Measurements from ENCODE around the gene RAB18.

DNA sequence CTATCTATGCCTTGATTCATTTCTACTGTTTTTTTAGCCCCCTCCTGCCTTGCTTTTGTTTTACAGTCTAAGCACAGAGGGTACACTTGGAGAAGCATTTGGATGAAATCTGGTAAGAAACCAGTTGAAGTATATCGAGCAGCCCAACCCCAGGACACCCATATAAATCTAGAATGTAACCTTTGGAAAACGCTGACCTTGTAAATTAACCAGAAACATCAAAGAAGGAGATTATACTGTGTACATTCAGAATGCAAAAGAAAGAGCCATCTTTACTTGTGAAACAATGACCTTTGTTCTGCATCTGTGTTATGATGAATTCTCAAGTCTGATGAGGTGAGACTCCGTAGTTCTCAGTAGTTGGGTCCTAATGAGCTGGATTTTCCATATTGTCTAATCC is 49.3 kb upstream of the RAB18 start:
- TF ChIP-seq, protein P1, sequence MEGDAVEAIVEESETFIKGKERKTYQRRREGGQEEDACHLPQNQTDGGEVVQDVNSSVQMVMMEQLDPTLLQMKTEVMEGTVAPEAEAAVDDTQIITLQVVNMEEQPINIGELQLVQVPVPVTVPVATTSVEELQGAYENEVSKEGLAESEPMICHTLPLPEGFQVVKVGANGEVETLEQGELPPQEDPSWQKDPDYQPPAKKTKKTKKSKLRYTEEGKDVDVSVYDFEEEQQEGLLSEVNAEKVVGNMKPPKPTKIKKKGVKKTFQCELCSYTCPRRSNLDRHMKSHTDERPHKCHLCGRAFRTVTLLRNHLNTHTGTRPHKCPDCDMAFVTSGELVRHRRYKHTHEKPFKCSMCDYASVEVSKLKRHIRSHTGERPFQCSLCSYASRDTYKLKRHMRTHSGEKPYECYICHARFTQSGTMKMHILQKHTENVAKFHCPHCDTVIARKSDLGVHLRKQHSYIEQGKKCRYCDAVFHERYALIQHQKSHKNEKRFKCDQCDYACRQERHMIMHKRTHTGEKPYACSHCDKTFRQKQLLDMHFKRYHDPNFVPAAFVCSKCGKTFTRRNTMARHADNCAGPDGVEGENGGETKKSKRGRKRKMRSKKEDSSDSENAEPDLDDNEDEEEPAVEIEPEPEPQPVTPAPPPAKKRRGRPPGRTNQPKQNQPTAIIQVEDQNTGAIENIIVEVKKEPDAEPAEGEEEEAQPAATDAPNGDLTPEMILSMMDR (IDR thresholded peaks at IDR 0.05), result no peak
- TF ChIP-seq POLR2A (IDR thresholded peaks at IDR 0.05), result no peak

All from right lobe of liver (tissue), 4 donors.